Measurements from ENCODE around the gene CTF1.

CTF1 gene

GRCh38 chr16:30907064-30907463, 10.7 kb downstream of the CTF1 start:
- DNase-seq (ENCODE audit: low read depth in 3 of 3): no peak

GRCh38 chr16:30910427-30911029, 14.1 kb downstream of the CTF1 start:
- no peak for DNase-seq (ENCODE audit: low read depth in 3 of 3)

- DNase-seq (ENCODE audit: low read depth in 3 of 3): no peak
Measured at GRCh38 chr16:30912794-30913412, 16.5 kb downstream of the CTF1 start.

- DNase-seq (ENCODE audit: low read depth in 3 of 3): no peak
Measured at GRCh38 chr16:30914830-30915229, 18.4 kb downstream of the CTF1 start.

GRCh38 chr16:30918614-30919013, 22.2 kb downstream of the CTF1 start:
- no peak for DNase-seq (ENCODE audit: low read depth in 3 of 3)

GRCh38 chr16:30920891-30921290, 24.5 kb downstream of the CTF1 start:
- DNase-seq (ENCODE audit: low read depth in 3 of 3): no peak

GRCh38 chr16:30921459-30921747, 25.0 kb downstream of the CTF1 start:
- no peak for DNase-seq (ENCODE audit: low read depth in 3 of 3)

- DNase-seq (ENCODE audit: low read depth in 3 of 3): peak; percentile 73 to 88 (median 76)
Measured at GRCh38 chr16:30921748-30922419, 25.5 kb downstream of the CTF1 start.

GRCh38 chr16:30922420-30922959, 26.1 kb downstream of the CTF1 start:
- DNase-seq (ENCODE audit: low read depth in 3 of 3): peak; percentile 99 to 100 (median 99)

GRCh38 chr16:30922960-30923535, 26.6 kb downstream of the CTF1 start:
- peak; percentile 91 to 97 (median 96) for DNase-seq (ENCODE audit: low read depth in 3 of 3)

GRCh38 chr16:30923554-30924075, 27.2 kb downstream of the CTF1 start, which contains the start of gene FBXL19:
Gene FBXL19 (plus strand): TSS chr16:30923572. CDS start chr16:30925755, 2,183 bp downstream.
- DNase-seq (ENCODE audit: low read depth in 3 of 3): no peak

- no peak for DNase-seq (ENCODE audit: low read depth in 3 of 3)
Measured at GRCh38 chr16:30924076-30924912, 27.9 kb downstream of the CTF1 start.

GRCh38 chr16:30924913-30925631, 28.7 kb downstream of the CTF1 start:
- DNase-seq (ENCODE audit: low read depth in 3 of 3): no peak

- no peak for DNase-seq (ENCODE audit: low read depth in 3 of 3)
Measured at GRCh38 chr16:30925632-30925987, 29.2 kb downstream of the CTF1 start.

- DNase-seq (ENCODE audit: low read depth in 3 of 3): no peak
Measured at GRCh38 chr16:30925995-30926811, 29.8 kb downstream of the CTF1 start.

GRCh38 chr16:30926937-30927788, 30.7 kb downstream of the CTF1 start:
- no peak for DNase-seq (ENCODE audit: low read depth in 3 of 3)

- DNase-seq (ENCODE audit: low read depth in 3 of 3): peak in 1 of 3 experiments; percentile 35
Measured at GRCh38 chr16:30927789-30928378, 31.5 kb downstream of the CTF1 start.

- DNase-seq (ENCODE audit: low read depth in 3 of 3): no peak
Measured at GRCh38 chr16:30928390-30928789, 32.0 kb downstream of the CTF1 start.

- no peak for DNase-seq (ENCODE audit: low read depth in 3 of 3)
Measured at GRCh38 chr16:30929167-30929566, 32.8 kb downstream of the CTF1 start.

Measured in stimulated activated CD4-positive, alpha-beta T cell treated with anti-CD3 and anti-CD28 coated beads, TNF-alpha, amount 100 ng/mL, for 24 hours (primary cell).